GM19099 (cell line): Measurements from ENCODE around the gene GNPDA2.

Experiments used
- POLR2A ChIP-seq: IDR thresholded peaks from 3 replicates; pipeline ENCODE4 v1.6.1; 2011; ENCODE audit warnings: low read depth; ENCODE audit not compliant: insufficient read length; ENCODE audit errors: extremely low read depth

The GNPDA2 gene

DNA sequence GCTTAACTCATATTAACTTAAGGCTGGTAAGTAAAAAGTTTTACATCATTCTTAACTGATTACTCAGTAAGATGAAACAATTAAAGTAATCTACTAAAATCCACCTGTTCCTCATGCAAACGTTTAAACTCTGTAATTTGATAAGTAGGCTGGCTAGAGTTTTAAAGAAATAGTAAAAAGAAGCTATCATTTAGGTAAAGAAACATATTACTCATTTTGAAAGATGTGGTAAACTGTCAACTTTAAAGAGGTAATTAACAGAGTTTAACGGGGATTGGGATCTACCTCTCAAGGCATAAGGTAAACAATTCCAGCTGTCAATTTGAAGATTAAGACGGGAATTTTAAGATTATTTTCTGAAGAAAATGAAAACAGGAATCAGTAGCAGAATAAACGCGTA lies 9.8 kb downstream of the GNPDA2 start:
- no peak for TF ChIP-seq POLR2A

DNA sequence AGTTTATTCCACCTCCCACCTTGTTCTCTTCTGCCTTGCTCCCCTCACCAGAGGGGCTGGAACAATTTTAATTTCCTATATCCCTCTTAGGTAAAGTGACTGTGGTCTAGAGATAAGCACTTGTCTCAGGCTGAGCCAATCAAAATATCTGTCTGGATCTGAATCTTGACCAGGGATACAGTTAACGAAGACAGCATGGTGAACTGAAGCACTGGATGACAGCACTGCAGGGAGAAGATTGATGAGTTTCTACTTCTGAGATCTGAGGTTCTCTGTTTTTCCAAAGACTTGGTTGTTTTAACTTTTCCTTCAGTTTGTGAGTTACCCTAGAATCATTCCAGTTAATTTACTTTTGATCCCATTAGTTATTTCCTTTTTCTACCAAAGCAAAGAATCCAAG lies 13.2 kb downstream of the GNPDA2 start:
- TF ChIP-seq POLR2A, result no peak

DNA sequence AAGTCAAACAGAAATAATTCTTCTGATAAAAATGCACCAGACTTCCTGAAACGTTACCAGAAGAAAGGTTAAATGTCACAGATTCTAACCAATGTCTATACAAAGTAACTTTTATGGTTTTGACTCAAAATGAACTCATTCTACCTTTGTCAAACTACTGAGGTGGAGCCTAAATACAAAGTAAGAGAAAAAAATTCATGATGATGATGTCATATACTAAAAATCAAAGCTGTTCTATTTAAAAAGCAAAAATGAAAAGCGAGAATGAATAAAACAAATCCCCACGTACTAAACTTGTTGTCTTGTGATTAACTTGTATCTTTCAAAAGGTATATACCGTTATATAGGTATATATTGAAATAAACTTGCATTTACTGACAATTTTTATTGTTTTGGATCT lies 21.7 kb downstream of the GNPDA2 start:
- no peak for TF ChIP-seq POLR2A

GRCh38 chr4:44701037-44701436 lies 25.3 kb downstream of the GNPDA2 start:
- no peak for TF ChIP-seq POLR2A

- no peak for TF ChIP-seq POLR2A
Measured at GRCh38 chr4:44700427-44700826, 25.9 kb downstream of the GNPDA2 start.

DNA sequence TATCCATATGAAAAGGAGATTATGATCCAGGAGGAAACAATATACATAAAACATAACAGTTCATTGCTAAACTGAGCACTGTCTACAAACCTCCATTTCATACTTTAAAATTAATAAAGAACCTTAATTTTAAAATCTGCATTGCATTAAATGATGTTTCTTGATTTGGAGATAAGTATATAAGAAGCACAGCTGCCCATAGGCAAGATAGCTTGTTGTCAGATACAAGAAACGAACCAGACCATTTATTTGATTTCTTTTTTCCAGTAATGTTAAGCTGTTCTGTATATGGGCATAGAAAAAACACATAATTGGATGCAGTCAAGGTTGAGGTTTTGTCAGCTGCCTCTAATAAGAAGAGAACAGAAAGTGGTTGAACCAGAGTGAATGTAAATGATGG lies 41.7 kb downstream of the GNPDA2 start:
- TF ChIP-seq POLR2A, result no peak

GRCh38 chr4:44679060-44679459 lies 47.3 kb downstream of the GNPDA2 start:
- no peak for TF ChIP-seq POLR2A

DNA sequence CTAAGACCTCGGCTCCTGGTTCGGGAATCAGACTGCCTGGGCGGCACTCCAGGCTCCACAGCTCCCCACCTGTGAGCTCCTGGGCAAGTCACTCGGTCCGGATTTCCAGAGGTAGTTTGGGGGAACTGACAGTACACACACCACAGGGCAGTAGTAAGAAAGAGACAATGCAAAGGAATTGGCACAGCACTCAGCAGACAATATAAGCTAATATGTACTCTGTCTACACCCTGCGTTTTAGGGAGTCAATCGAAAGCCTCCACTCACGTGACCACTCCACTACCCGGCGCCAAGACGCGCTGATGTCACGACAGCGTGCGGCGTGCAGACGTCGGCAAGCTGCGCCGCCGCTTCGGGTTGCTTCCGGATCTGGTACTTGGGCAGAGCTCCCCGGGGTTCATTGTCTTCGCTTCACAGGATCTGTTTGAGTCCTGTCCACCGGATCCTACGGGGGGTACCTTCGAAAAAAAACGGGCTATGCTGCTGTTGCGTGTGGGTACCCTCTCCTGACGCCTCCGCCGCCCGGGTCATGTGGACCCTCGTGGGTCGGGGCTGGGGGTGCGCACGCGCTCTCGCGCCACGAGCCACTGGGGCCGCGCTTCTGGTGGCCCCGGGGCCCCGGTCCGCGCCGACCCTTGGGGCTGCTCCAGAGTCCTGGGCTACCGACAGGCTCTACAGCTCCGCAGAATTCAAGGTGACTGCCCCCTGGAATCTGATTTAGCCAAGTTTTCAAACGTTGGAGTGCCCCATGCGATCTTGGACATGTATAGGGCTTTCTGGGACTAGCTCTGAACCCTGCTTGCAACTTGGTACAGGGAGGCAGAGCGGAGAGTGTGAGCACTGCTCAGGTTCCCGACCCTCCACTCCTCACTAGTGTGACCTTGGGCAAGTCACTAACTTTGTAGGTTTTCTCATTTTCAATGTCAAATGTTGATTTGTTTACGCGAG lies 48.0 kb downstream of the GNPDA2 start, which contains the start of gene GUF1:
Gene GUF1 (plus strand): TSS at position 327 of the 948 bp plus-strand sequence. CDS start 203 bp downstream, at position 530.
- TF ChIP-seq POLR2A, result peak; percentile 94

DNA sequence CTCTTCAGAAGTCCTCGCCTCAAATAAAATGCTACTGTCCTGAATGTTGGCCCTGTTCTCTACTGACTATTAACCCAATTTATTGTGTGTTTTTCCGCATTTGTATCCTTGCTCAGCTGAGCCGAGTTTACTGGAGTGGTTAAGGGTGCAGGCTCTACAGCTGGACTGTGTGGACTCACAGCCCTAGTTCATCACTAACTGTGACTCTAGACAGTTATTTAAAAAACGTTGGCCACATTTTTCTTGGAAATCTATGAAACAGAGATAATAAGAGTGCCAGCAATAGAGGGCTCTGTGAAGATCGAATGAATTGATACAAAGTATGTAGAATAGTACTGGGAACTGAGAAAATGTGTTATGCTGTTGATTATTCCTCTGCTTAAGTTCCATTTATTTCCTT lies 51.0 kb downstream of the GNPDA2 start:
- no peak for TF ChIP-seq POLR2A

DNA sequence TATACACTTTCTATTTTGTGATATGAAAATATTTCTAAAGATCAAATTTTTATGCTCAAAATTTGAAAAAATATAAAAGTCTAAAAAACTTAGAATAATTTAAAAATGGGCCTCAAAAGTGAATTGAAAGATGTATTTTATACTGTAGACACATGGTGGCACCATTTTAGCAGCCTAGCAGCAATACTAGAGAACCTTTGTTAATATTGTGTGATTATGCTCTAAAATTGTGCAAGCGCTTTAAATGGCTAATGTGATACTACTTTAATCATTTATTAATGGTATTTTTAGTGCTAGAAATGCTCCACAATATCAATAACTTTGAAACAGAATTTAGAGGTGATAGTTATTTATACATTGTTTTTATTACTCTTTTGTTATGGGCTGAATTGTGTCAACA lies 51.9 kb downstream of the GNPDA2 start:
- TF ChIP-seq POLR2A, result no peak

GRCh38 chr4:44671636-44672035 lies 54.7 kb downstream of the GNPDA2 start:
- TF ChIP-seq POLR2A, result no peak

- TF ChIP-seq POLR2A, result no peak
Measured at GRCh38 chr4:44670506-44671199, 55.7 kb downstream of the GNPDA2 start.

GRCh38 chr4:44668526-44668925 lies 57.8 kb downstream of the GNPDA2 start:
- no peak for TF ChIP-seq POLR2A

GRCh38 chr4:44663539-44664263 lies 62.7 kb downstream of the GNPDA2 start:
- TF ChIP-seq POLR2A, result no peak

DNA sequence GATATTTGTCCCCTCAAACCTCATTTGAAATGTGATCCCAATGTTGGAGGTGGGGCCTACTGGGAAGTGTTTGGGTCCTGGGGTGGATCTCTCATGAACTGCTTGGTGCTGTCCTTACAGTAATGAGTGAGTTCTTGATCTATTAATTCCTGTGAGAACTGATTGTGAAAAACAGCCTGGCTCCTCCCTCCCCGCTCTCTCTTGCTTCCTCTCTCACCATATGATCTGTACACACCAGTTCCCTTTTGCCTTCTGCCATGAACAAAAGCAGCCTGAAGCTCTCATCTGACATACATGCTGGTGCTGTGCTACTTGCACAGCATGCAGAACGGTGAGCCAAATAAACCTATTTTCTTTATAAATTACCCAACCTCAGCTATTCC lies 63.7 kb downstream of the GNPDA2 start:
- no peak for TF ChIP-seq POLR2A

DNA sequence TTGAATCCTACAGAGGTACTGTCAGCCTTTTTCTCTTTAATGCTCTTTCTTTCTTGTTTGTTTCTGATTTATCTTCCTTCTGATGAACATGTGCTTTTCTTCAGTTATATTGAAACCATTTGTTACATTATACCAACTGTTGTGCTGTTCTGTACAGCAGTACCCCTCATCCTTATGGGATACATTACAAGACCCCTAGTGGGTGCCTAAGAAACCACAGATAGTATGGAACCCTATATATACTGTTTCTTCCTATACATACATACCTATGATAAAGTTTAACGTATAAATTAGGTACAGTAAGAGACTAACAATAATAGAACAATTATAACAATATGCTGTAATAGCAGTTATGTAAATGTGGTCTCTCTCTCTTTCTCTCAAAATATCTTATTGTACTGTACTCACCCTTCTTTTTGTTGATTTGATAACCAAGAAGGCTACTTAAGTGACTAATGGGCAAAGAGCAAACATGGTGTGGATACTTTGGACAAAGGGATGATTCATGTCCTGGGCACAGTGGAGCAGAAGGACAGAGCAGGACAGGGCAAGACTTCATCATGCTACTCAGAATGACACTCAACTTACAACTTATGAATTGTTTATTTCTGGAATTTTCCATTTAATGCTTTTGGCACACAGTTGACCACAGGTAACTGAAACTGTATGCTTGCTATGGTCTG lies 64.3 kb downstream of the GNPDA2 start:
- TF ChIP-seq POLR2A, result no peak

DNA sequence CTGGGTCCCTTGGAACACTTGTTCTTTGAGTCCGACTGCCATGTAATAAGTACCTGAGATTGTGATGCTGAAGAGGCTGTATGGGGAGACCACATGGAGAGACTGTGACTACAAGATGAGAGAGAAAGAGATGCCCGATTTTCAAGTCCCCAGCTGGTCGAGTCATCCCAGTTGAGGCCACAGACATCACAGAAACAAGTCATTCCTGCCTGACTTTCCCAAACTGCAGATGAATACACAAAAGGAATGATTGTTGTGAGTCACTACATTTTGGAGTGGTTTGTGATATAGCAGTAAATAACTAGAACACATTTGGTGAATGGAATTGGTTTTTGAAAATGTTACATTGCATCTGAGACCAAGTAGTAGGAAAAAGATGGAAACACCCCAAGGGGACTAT lies 66.0 kb downstream of the GNPDA2 start:
- no peak for TF ChIP-seq POLR2A
